CD14-positive monocyte (primary cell): Measurements from ENCODE around the gene SEMA3F. TPM values are rescaled to one million over a fixed set of nuclear protein-coding genes. Genes with fewer than 3 reads are reported as not detected.

Experiments
- DNase-seq, 3 donors: peaks; one replicate each; pipeline ENCODE4 v3.0.0-alpha.2; 2011 to 2022
- H2AFZ ChIP-seq: 2 replicates; pipeline ENCODE4 v1.6.0; 2012; ENCODE audit warnings: mild to moderate bottlenecking, low read depth, low read length, inconsistent platforms; ENCODE audit not compliant: insufficient read depth, poor library complexity, severe bottlenecking
- H3K27ac ChIP-seq, 2 donors: 1 replicate in 1 of 2; 2 replicates in 1 of 2; pipeline ENCODE4 v1.5.1; 2012 to 2013; ENCODE audit warnings: low read length in 2 of 2, control low read depth in 1 of 2, inconsistent platforms in 1 of 2, low read depth in 1 of 2, mild to moderate bottlenecking in 1 of 2
- H3K27me3 ChIP-seq, 2 donors: one replicate each; pipeline versions ENCODE4 v1.6.0 to v1.6.1; 2011 to 2013; ENCODE audit warnings: low read length in 2 of 2; ENCODE audit not compliant: control insufficient read depth in 2 of 2, insufficient read depth in 2 of 2
- H3K36me3 ChIP-seq, 2 donors: replicated peaks in 1 of 2; 1 replicate in 1 of 2; 2 replicates in 1 of 2; pipeline versions ENCODE4 v1.5.1 to v1.6.1; 2012 to 2013; ENCODE audit warnings: low read length in 2 of 2, control low read depth in 1 of 2, inconsistent platforms in 1 of 2, mild to moderate bottlenecking in 1 of 2; ENCODE audit not compliant: insufficient read depth in 2 of 2, control insufficient read depth in 1 of 2
- H3K4me1 ChIP-seq, 2 donors: 1 replicate in 1 of 2; 2 replicates in 1 of 2; pipeline versions ENCODE4 v1.5.1 to v1.6.1; 2012 to 2013; ENCODE audit warnings: low read length in 2 of 2, control low read depth in 1 of 2, inconsistent platforms in 1 of 2, mild to moderate bottlenecking in 1 of 2, moderate library complexity in 1 of 2; ENCODE audit not compliant: insufficient read depth in 2 of 2, control insufficient read depth in 1 of 2
- H3K4me2 ChIP-seq: replicated peaks from 2 replicates; pipeline ENCODE3; 2012; ENCODE audit warnings: low read length, moderate library complexity, mild to moderate bottlenecking; ENCODE audit not compliant: poor library complexity, severe bottlenecking; ENCODE audit errors: extremely low read depth
- H3K4me3 ChIP-seq, 3 experiments: fragments of 200-600 bp in 1 of 3; sonication (generic) in 1 of 3; replicated peaks in 1 of 3; 1 replicate in 2 of 3; 2 replicates in 1 of 3; pipeline ENCODE4 v1.5.1; 2011 to 2013; ENCODE audit warnings: low read length in 3 of 3, mild to moderate bottlenecking in 3 of 3, control low read depth in 2 of 3, low read depth in 2 of 3, inconsistent platforms in 1 of 3, moderate library complexity in 1 of 3
- H3K79me2 ChIP-seq: 2 replicates; pipeline ENCODE4 v1.6.0; 2012; ENCODE audit warnings: mild to moderate bottlenecking, control low read depth, inconsistent platforms, low read length, moderate library complexity; ENCODE audit not compliant: insufficient read depth
- H3K9ac ChIP-seq: 2 replicates; pipeline ENCODE4 v1.6.0; 2017; ENCODE audit warnings: low read length, mild to moderate bottlenecking; ENCODE audit not compliant: insufficient read depth, poor library complexity, severe bottlenecking
- H3K9me3 ChIP-seq, 2 donors: replicated peaks in 1 of 2; 1 replicate in 1 of 2; 2 replicates in 1 of 2; pipeline versions ENCODE4 v1.5.1 to v1.6.1; 2012 to 2013; ENCODE audit warnings: low read length in 2 of 2, control low read depth in 1 of 2; ENCODE audit not compliant: control insufficient read depth in 1 of 2, insufficient read depth in 1 of 2
- H4K20me1 ChIP-seq: 2 replicates; pipeline ENCODE4 v1.6.0; 2012; ENCODE audit warnings: mild to moderate bottlenecking, low read length, control low read depth, moderate library complexity; ENCODE audit not compliant: insufficient read depth
- H3K27ac Mint-ChIP-seq, 7 donors: one replicate each; pipeline ENCODE4 v1.8.0; 2020; ENCODE audit warnings: mild to moderate bottlenecking in 7 of 7, mixed read lengths in 7 of 7, moderate library complexity in 6 of 7, inconsistent platforms in 2 of 7
- H3K27me3 Mint-ChIP-seq, 3 donors: one replicate each; pipeline ENCODE4 v1.8.0; 2021 to 2022; ENCODE audit warnings: low read depth in 3 of 3, mild to moderate bottlenecking in 3 of 3, mixed read lengths in 3 of 3, moderate library complexity in 3 of 3, inconsistent platforms in 1 of 3
- H3K36me3 Mint-ChIP-seq, 2 donors: one replicate each; pipeline ENCODE4 v1.8.0; 2020; ENCODE audit warnings: mixed read lengths in 2 of 2, inconsistent platforms in 1 of 2, mild to moderate bottlenecking in 1 of 2
- H3K4me1 Mint-ChIP-seq: one replicate; pipeline ENCODE4 v1.8.0; 2020; ENCODE audit warnings: mild to moderate bottlenecking, mixed read lengths
- H3K4me3 Mint-ChIP-seq, 2 donors: one replicate each; pipeline ENCODE4 v1.8.0; 2020; ENCODE audit warnings: mild to moderate bottlenecking in 2 of 2, mixed read lengths in 2 of 2, moderate library complexity in 1 of 2
- H3K9me3 Mint-ChIP-seq, 7 donors: one replicate each; pipeline ENCODE4 v1.8.0; 2020 to 2022; ENCODE audit warnings: mixed read lengths in 7 of 7, mild to moderate bottlenecking in 6 of 7, moderate library complexity in 6 of 7, inconsistent platforms in 2 of 7
- WGBS: methylation state at CpG from one replicate; pipeline ENCODE4 v1.1.5; 2013; ENCODE audit warnings: missing lambda C conversion rate; ENCODE audit not compliant: insufficient coverage; 5-methylcytosine and 5-hydroxymethylcytosine counted together
- intact Hi-C, 2 donors: fragments of 100-400 bp; cut with micrococcal nuclease; formaldehyde crosslinking; loops; one replicate each; pipeline versions ENCODE4 v1.15.0 to v1.15.1; 2023
- polyA plus RNA-seq, 3 donors: library from polyadenylated mRNA; depleted of rRNA in 1 of 3; unstranded in 2 of 3; stranded (reverse) in 1 of 3; fragments of 300-500 nt in 2 of 3; fragments of >200 nt in 1 of 3; fragmentation: Illumina TruSeq in 2 of 3; gene quantifications; 1 replicate in 2 of 3; 2 replicates in 1 of 3; pipeline ENCODE4 v1.2.3, GENCODE V29; 2012 to 2021
- TF ChIP-seq, protein P1 (sequence below): fragments of 200-600 bp; IDR thresholded peaks from one replicate; pipeline ENCODE4 v1.8.0; 2022; ENCODE audit warnings: antibody characterized with exemption, mild to moderate bottlenecking

SEMA3F gene
- polyA plus RNA-seq, 3 donors = 0.01 TPM; not detected in 2

DNA sequence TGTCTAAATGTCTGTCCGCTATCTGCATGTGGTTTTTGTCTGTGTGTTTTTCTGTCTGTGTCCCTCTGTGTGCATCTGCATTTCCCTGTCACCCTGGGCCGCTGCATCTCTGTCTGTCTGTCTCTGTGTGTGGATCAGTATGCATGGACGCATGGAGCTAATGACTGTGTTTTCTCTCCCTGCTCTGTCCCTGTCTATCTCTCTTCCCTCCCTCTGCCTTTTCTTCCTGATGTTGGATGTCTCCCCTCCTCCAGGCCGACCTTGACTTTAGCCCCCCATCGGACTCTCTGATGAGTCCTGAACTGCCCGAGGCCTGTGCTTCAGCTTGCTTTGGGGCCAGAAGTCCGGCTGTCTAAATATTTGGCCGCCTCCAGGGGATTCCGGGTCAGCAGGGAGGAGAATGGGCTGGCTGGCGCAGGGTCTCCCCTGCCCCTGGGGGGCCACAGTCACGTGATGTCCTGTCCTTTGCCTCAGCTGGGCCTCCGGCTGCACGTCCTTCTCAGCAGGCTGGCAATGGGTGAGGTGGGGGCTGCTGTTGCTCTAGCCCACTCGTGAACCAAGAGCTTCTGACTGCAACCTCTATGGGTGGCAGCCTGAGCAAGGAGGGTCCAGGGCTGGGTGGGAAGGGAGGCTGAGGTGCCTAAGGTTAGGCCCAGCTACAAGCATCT, 53.7 kb downstream of the SEMA3F start:
- intact Hi-C loops = no loop called here
- peaks cover 23 to 37% of the 10 kb centered on the region in 2 donors for H3K27me3 ChIP-seq

DNA sequence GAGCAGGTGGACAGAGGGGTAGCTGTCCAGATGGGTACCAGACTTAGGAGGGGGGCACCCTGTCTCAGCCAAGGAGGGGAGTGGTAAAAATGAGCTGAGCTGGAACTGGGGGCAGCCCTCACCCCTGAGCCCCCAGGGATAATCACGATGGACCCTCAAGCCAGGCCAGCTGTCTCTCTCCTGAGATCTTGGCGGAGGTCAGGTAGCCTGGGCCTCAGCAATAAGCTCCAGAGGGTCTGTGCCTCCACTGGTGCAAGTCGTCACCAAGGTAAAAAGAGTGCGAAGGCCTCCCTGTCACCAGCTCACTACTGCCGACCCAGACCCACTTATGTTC, 55.0 kb downstream of the SEMA3F start:
- Histone ChIP-seq H3K4me2 (no peak overlapping the region), H3K36me3 (no peaks in the 10 kb centered on the region), H3K4me1 (peaks cover 4 to 10% of the 10 kb centered on the region in 2 donors), H3K79me2 (no peaks in the 10 kb centered on the region), H3K27ac (no peak overlapping the region), H3K9me3 (peaks cover 0 to 17% of the 10 kb centered on the region in 2 donors), H4K20me1 (no peaks in the 10 kb centered on the region), H3K4me3 (no peak overlapping the region), H3K9ac (no peak overlapping the region), H2AFZ (no peak overlapping the region), H3K27me3 (peaks cover 14 to 24% of the 10 kb centered on the region in 2 donors)
- intact Hi-C loops = no loop called here
- Mint-ChIP-seq H3K9me3 (peaks cover 0 to 6% (median 0%) of the 10 kb centered on the region in 7 donors), H3K4me3 (no peak overlapping the region), H3K27me3 (peaks cover 32 to 36% (median 32%) of the 10 kb centered on the region in 3 donors), H3K36me3 (peaks cover 0 to 2% of the 10 kb centered on the region in 2 donors), H3K27ac (no peak overlapping the region), H3K4me1 (no peaks in the 10 kb centered on the region)
- no peak for DNase-seq
- TF ChIP-seq, protein P1, sequence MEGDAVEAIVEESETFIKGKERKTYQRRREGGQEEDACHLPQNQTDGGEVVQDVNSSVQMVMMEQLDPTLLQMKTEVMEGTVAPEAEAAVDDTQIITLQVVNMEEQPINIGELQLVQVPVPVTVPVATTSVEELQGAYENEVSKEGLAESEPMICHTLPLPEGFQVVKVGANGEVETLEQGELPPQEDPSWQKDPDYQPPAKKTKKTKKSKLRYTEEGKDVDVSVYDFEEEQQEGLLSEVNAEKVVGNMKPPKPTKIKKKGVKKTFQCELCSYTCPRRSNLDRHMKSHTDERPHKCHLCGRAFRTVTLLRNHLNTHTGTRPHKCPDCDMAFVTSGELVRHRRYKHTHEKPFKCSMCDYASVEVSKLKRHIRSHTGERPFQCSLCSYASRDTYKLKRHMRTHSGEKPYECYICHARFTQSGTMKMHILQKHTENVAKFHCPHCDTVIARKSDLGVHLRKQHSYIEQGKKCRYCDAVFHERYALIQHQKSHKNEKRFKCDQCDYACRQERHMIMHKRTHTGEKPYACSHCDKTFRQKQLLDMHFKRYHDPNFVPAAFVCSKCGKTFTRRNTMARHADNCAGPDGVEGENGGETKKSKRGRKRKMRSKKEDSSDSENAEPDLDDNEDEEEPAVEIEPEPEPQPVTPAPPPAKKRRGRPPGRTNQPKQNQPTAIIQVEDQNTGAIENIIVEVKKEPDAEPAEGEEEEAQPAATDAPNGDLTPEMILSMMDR = no peak
- WGBS = 100% methylated on average over 4 of the region's 5 CpGs

More for the DNA sequence above, 53.7 kb downstream of the SEMA3F start:
- H3K4me3 Mint-ChIP-seq = no peak overlapping the region
- no peak for DNase-seq
- 95% methylated on average over 14 of the region's 14 CpGs for WGBS
- no peak overlapping the region for H3K9ac ChIP-seq
- H3K4me3 ChIP-seq = no peak overlapping the region
- H3K79me2 ChIP-seq = no peaks in the 10 kb centered on the region
- H3K27ac Mint-ChIP-seq = peak overlapping the region in 1 of 7 donors; percentile 30
- H3K27me3 Mint-ChIP-seq = peaks cover 40 to 49% (median 45%) of the 10 kb centered on the region in 3 donors
- no peaks in the 10 kb centered on the region for H3K36me3 ChIP-seq
- H3K4me1 Mint-ChIP-seq = no peaks in the 10 kb centered on the region
- peaks cover 0 to 2% of the 10 kb centered on the region in 2 donors for H3K36me3 Mint-ChIP-seq
- H3K9me3 Mint-ChIP-seq = peaks cover 0 to 6% (median 0%) of the 10 kb centered on the region in 7 donors
- H3K4me1 ChIP-seq = peaks cover 4 to 10% of the 10 kb centered on the region in 2 donors
- H3K27ac ChIP-seq = no peak overlapping the region
- peaks cover 0 to 22% of the 10 kb centered on the region in 2 donors for H3K9me3 ChIP-seq
- TF ChIP-seq, protein P1 = no peak
- H3K4me2 ChIP-seq = no peak overlapping the region
- H2AFZ ChIP-seq = no peak overlapping the region
- no peaks in the 10 kb centered on the region for H4K20me1 ChIP-seq
